T-helper 2 cell treated with Interferon-gamma antibody and Interleukin-4, amounts not matched to agents 5 μg/mL and 100 μg/mL, for 36 hours (primary cell): ENCODE data around the gene CERS4.
A peak's percentile ranks its signal among the peaks of the same experiment; 100 is the strongest.

Experiments used
- DNase-seq: peaks from one replicate; pipeline ENCODE4 v3.0.0; 2021; ENCODE audit warnings: low spot score
- H3K27ac Mint-ChIP-seq: one replicate; pipeline ENCODE4 v1.8.0; 2021; ENCODE audit warnings: mild to moderate bottlenecking, mixed read lengths
- H3K27me3 Mint-ChIP-seq: one replicate; pipeline ENCODE4 v1.8.0; 2021; ENCODE audit warnings: low read depth, mixed read lengths
- H3K36me3 Mint-ChIP-seq: one replicate; pipeline ENCODE4 v1.8.0; 2021; ENCODE audit warnings: low read depth, mixed read lengths
- H3K4me1 Mint-ChIP-seq: one replicate; pipeline ENCODE4 v1.8.0; 2021; ENCODE audit warnings: low read depth, mixed read lengths
- H3K4me3 Mint-ChIP-seq: one replicate; pipeline ENCODE4 v1.8.0; 2022; ENCODE audit warnings: mild to moderate bottlenecking, moderate library complexity, mixed read lengths
- H3K9me3 Mint-ChIP-seq: one replicate; pipeline ENCODE4 v1.8.0; 2021; ENCODE audit warnings: mixed read lengths

Gene CERS4

DNA sequence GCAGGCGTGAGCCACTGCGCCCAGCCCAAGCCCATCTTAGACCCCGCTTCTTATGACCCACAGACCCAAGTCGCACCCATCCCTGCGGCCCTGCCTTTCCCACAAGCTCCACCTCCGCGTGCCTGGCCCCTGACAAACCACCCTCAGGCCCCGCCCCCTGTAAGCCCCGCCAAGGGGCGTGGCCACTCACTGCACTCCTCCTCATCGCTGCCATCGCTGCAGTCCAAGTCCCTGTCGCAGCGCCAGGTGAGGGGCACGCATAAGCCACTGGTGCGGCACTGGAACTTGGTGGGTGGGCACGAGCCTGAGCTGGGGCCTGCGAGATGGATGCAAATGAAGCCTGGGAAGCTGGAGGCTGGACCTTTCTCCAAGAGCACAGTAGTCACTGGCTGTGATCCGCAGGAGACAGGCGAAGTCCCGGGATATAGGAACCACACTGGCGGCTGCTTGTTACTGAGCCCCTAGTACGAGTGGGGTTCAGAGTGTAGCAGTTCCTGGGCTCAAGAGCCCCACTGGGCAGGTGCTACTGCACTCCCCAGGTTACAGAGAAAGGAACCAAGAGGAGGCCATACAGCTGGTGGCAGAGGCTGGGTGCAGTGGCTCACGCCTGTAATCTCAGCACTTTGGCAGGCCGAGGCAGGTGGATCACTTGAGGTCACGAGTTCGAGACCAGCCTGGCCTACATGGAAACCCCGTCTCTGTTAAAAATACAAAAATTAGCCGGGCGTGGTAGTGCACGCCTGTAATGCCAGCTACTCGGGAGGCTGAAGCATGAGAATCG, 95.9 kb downstream of the CERS4 start:
- Mint-ChIP-seq H3K4me1 (peaks cover 25% of the 10 kb centered on the region), H3K36me3 (peaks cover 8% of the 10 kb centered on the region), H3K9me3 (no peaks in the 10 kb centered on the region), H3K4me3 (no peak overlapping the region), H3K27ac (peak overlapping the region; percentile 41), H3K27me3 (no peaks in the 10 kb centered on the region)
- peak; percentile 11 for DNase-seq

DNA sequence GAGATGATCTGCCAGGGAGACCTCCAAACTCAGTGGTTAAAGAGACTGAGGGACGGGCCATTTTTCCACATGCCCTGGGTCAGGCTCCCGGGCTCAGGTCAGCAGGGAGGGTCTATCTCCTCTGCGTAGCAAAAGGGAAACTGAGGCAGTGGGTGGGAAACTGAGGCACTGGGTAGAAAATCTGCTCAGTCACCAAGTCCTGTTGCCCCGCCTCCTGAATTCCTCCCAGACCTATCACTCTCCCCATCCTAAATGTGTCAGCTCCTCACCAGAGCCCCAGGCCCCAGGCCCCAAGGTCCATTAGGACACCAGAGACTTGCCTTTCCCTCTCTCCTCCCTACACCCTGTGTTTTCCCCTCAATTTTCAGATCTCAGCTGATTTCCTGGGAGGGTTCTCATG, 96.6 kb downstream of the CERS4 start:
- no peak overlapping the region for H3K27ac Mint-ChIP-seq
- H3K9me3 Mint-ChIP-seq: no peaks in the 10 kb centered on the region
- H3K36me3 Mint-ChIP-seq: peaks cover 8% of the 10 kb centered on the region
- H3K4me1 Mint-ChIP-seq: peaks cover 25% of the 10 kb centered on the region
- peak; percentile 2 for DNase-seq
- no peak overlapping the region for H3K4me3 Mint-ChIP-seq
- no peaks in the 10 kb centered on the region for H3K27me3 Mint-ChIP-seq

DNA sequence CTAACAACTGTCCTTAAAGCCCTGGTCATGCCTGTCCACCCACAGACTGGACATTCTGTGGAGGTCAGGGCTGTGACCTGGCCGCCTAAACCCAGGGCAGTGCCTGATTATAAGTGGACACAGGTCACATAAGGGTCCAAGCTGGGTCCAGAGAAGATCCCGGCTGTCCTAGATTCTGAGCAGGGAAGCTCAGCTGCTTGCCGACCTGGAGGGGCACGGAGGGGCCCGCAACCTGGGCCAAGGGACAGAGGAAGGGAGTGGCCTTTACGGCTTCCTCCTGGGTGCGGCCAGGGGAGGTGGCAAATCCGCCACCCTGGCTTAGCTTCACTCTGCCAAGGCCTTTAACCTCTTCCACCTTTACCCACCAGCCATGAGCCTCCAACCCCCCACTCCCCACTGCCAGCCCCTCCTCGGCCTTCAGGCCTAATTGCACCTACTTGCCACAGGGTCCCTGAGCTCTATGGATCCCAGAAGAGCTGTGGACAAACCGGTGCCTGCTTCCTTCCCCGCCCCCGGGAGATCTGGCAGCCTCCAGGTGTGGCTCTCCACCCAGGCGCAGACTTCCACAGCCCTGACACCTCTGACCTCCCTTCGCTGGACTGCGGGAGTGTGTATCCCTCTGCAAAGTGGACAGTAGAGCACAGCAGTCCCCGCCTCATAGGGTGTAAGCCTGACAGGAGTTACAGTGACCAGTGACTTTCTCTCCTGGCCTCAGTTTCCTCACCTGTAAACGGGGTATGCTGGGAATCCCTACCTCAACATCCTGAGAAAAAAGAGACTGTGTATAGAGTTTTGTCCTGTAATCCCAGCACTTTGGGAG, 97.3 kb downstream of the CERS4 start:
- Mint-ChIP-seq H3K27me3 (no peaks in the 10 kb centered on the region), H3K27ac (no peak overlapping the region), H3K36me3 (peaks cover 11% of the 10 kb centered on the region), H3K9me3 (no peaks in the 10 kb centered on the region), H3K4me1 (peaks cover 25% of the 10 kb centered on the region), H3K4me3 (peak overlapping the region; percentile 94)
- no peak for DNase-seq

DNA sequence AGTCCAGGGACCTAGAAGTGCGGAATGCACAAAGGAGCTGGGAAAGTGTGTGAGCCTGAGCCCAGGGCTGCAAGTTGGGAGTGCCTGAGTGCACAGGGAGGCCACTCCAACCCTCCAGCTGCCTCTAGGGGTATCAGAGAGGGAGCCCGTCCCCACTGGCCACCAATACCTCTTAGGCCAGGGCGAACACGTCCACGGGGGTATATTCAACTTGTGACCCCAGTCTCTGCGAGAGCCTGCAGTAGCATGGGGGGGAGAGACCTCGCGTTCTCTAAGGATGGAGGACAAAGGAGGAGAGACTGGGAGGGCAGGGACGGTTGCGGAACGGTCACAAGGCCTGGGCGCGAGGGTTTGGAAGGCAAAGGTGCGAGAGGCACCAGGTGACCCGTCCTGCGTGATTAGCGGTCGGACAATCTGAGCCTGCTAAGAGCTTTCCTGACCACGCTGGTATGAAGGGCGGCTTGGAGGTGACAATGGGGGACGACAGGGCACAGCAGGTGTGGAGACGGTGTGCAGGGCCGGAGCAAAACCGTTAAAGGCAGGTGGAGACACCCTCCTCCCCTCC, 98.3 kb downstream of the CERS4 start:
- Mint-ChIP-seq H3K27ac (peak overlapping the region; percentile 92), H3K4me3 (peak overlapping the region; percentile 94), H3K9me3 (no peaks in the 10 kb centered on the region), H3K4me1 (peaks cover 25% of the 10 kb centered on the region), H3K27me3 (no peaks in the 10 kb centered on the region), H3K36me3 (peaks cover 8% of the 10 kb centered on the region)
- no peak for DNase-seq

DNA sequence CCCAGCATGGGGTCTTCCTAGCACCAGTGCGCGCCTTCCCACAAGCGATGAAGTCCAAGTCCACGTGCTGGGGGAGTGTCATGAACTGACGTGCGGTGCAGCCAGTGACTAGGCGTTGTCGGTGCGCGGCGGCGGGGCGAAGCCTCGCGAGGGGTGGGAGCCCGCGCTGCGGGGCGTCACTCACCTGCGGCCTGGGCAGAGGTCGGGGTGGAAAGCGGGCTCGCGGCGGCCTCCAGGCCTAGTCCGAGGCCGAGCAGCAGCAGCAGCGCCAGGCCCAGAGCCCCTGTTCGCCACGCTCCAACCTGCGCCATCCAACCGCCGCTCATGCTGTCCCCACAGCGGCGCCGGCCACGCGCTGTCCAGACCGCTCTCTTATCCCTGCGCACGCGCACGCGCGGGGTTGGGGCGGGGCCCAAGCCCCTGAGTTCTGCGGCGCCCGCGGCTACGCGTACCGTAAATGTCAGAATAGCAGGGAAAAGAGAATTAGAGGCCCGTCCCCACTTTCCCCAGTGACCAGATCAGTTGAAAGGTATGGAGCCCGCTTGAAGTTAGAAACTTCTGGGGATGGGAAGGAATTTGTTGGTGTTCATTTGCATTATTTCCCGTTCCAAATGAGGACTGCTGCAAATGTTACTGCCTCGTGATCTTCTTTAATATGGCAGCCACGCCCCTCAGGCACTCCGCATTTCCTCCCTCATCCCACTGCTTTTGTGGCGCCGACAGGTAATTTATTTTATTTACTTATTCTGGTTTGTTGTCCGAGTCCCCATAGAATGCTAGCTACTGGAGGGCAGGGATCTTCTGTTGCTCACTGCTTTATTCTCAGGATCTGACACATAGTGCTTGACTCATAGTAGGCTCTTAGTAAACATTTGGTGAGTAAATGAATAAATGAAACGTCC, 99.0 kb downstream of the CERS4 start, which contains the start of gene CD320:
TSS of gene CD320 (minus strand) at position 394 of the 902 bp plus-strand sequence. CDS start at position 326, 68 bp downstream.
- H3K36me3 Mint-ChIP-seq: peaks cover 8% of the 10 kb centered on the region
- H3K9me3 Mint-ChIP-seq: no peaks in the 10 kb centered on the region
- peak within 1 kb of the TSS; percentile 94 for H3K4me3 Mint-ChIP-seq

DNA sequence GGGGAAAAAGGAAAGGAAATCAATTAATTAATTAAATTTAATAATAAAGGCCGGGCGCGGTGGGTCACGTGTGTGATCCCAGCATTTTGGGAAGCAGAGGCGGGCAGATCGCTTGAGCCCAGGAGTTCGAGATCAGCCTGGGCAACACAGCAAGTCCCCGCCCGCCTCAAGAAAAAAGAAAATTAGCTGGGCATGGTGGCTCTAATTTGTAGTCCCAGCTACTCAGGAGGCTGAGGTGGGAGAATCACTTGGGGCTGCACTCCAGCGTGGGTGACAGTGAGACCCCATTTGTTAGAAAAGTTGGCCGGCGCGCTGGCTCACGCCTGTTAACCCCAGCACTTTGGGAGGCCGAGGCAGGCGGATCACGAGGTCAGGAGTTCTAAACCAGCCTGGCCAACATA, 99.7 kb downstream of the CERS4 start:
- Mint-ChIP-seq H3K4me3 (peak overlapping the region; percentile 94), H3K27me3 (no peaks in the 10 kb centered on the region), H3K4me1 (peaks cover 25% of the 10 kb centered on the region), H3K9me3 (no peaks in the 10 kb centered on the region), H3K36me3 (peaks cover 11% of the 10 kb centered on the region), H3K27ac (peak overlapping the region; percentile 89)
- no peak for DNase-seq

More for the DNA sequence above, 99.0 kb downstream of the CERS4 start, which contains the start of gene CD320:
- peak; percentile 90 for DNase-seq
- Mint-ChIP-seq H3K27ac (peak within 1 kb of the TSS; percentile 92), H3K27me3 (no peaks in the 10 kb centered on the region), H3K4me1 (peaks cover 25% of the 10 kb centered on the region)

DNA sequence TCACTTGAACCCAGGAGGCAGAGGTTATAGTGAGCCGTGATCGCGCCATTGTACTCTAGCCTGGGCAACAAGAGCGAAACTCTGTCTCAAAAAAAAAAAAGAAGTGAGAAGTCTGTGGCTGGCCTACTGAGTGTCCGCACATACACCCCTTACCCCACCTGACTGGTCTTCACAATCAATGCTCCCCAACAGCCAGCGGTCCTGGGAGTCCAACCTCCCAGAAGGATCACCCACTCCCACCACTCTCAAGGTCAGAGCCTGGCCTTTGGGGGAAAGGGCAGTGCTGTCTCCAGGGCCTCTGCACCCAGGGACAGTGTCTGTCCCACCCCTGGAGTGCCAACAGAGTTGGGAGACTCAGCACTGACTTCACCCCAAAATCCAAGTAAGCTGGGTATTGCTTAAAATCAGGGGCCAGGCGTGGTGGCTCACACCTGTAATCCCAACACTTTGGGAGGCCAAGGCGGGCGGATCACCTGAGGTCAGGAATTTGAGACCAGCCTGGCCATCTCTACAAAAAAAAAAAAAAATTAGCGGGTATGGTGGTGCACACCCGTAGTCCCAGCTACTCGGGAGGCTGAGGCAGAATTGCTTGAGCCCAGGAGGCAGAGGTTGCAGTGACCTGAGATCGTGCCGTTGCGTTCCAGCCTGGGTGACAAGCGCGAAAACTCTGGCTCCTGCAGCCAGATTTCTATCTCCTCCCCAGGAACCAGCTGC, 101.3 kb downstream of the CERS4 start:
- H3K36me3 Mint-ChIP-seq: peaks cover 11% of the 10 kb centered on the region
- no peaks in the 10 kb centered on the region for H3K9me3 Mint-ChIP-seq
- H3K4me3 Mint-ChIP-seq: no peak overlapping the region
- DNase-seq: no peak
- H3K27ac Mint-ChIP-seq: no peak overlapping the region
- H3K4me1 Mint-ChIP-seq: peaks cover 25% of the 10 kb centered on the region
- H3K27me3 Mint-ChIP-seq: no peaks in the 10 kb centered on the region

DNA sequence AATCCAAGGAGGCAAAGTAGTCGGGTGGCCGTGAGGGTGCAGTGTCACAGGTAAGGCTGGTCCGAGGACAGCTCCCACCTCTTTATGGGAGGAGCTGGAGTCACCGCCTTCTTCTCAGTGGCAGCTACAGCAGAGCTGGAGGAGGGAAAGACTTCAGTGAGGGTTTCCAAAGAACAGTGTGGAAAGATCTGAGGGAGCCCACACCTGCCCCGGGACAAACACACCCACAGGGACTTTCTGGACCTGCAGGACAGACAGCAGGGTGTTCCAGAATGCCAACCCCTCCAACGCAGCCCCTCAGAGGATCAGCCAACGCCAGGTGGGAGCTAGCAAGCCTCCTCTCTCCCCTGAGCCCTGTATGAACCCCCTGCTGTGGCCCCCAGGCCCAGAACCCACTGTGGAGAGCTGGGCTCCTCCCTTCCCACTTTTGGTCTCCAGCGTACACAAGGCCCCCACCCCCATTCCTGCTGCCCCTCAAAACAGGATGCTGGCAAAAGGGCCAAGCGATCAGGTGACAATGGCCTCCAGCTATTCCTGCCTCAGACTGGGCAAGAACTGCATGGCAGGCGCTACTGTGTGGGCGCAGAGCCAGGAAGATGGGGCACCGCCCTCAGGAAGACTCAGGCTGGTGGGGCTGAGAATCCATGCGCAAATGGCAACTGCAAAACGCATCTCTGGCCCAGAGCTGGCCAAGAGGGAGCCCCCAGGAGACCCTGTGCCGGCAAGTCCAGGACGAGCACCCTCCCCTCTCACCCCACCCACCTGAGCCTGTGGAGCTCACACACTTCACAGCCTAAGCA, 102.5 kb downstream of the CERS4 start:
- Mint-ChIP-seq H3K27ac (no peak overlapping the region), H3K9me3 (no peaks in the 10 kb centered on the region), H3K27me3 (no peaks in the 10 kb centered on the region), H3K4me1 (peaks cover 19% of the 10 kb centered on the region), H3K36me3 (peaks cover 11% of the 10 kb centered on the region), H3K4me3 (no peak overlapping the region)
- no peak for DNase-seq
